K562 (cell line): ENCODE measurements around the gene MRPS30. TPM values are rescaled to one million over a fixed set of nuclear protein-coding genes. Genes with fewer than 3 reads are reported as not detected.

ENCODE experiments used
- ARID3B ChIP-seq: fragments of 250-450 bp; sonication (Bioruptor Pico); IDR thresholded peaks from 2 replicates; pipeline ENCODE4 v1.4.0; 2020; ENCODE audit warnings: borderline replicate concordance
- CEBPB ChIP-seq: fragments of 450-650 bp; IDR thresholded peaks from 2 replicates; pipeline ENCODE4 v1.6.1; 2016; ENCODE audit warnings: missing genetic modification characterization, missing compliant biosample characterization
- HNRNPH1 ChIP-seq: fragments of 200-400 bp; formaldehyde crosslinking; optimal IDR thresholded peaks from 2 replicates; pipeline ENCODE3; 2017; ENCODE audit warnings: low read depth, mild to moderate bottlenecking, low read length, moderate library complexity
- HNRNPL ChIP-seq: fragments of 200-400 bp; formaldehyde crosslinking; IDR thresholded peaks from 2 replicates; pipeline ENCODE4 v1.6.1; 2017; ENCODE audit warnings: low read depth, mild to moderate bottlenecking, low read length
- PHF20 ChIP-seq: fragments of 450-650 bp; IDR thresholded peaks from 2 replicates; pipeline ENCODE4 v1.6.1; 2018; ENCODE audit not compliant: partially characterized antibody
- SIN3A ChIP-seq, 2 experiments: fragments of 150-350 bp in 1 of 2; IDR thresholded peaks; 2 replicates each; pipeline ENCODE4 v1.6.1; 2011 to 2016; ENCODE audit warnings: borderline replicate concordance in 2 of 2, low read depth in 2 of 2, low read length in 2 of 2, mild to moderate bottlenecking in 2 of 2, moderate library complexity in 2 of 2; ENCODE audit not compliant: control insufficient read depth in 1 of 2
- TAF1 ChIP-seq: IDR thresholded peaks from 2 replicates; pipeline ENCODE4 v1.6.1; 2011; ENCODE audit warnings: mild to moderate bottlenecking, low read length, moderate library complexity; ENCODE audit not compliant: insufficient read depth, control insufficient read depth, severe bottlenecking; ENCODE audit errors: extremely low read depth
- TSHZ1 ChIP-seq: fragments of 250-450 bp; sonication (Bioruptor Pico); IDR thresholded peaks from 2 replicates; pipeline ENCODE4 v1.4.0; 2020; ENCODE audit warnings: mild to moderate bottlenecking, moderate library complexity
- ZBTB9 ChIP-seq: fragments of 450-650 bp; formaldehyde crosslinking; IDR thresholded peaks from 2 replicates; pipeline ENCODE4 v1.4.0; 2020; ENCODE audit warnings: mild to moderate bottlenecking, moderate library complexity
- ZNF41 ChIP-seq: fragments of 250-450 bp; sonication (Bioruptor Pico); conservative IDR thresholded peaks from 2 replicates; pipeline ENCODE4 v1.4.0; 2020; ENCODE audit warnings: mild to moderate bottlenecking
- polyA plus RNA-seq, 8 experiments: library from polyadenylated mRNA; depleted of rRNA in 4 of 8; stranded (reverse) in 5 of 8; unstranded in 3 of 8; fragments of >200 nt; fragmentation: Nextera tagmentation in 2 of 8; fragmentation: Illumina TruSeq in 1 of 8; extraction: Ambion mirVana in 2 of 8; extraction: Trizol in 1 of 8; gene quantifications; 2 replicates each; pipeline versions ENCODE4 v1.2.1 to v1.2.3, GENCODE V29; 2011 to 2014; ENCODE audit warnings: inconsistent platforms in 1 of 8, missing spikeins in 1 of 8
- total RNA-seq, 7 experiments: library from RNA; depleted of rRNA in 6 of 7; stranded (reverse); fragments of >200 nt in 6 of 7; fragmentation: Illumina TruSeq in 2 of 7; extraction: Trizol in 2 of 7; gene quantifications; 2 replicates each; pipeline versions ENCODE4 v1.2.1 to v1.2.3, GENCODE V29; 2011 to 2021; ENCODE audit warnings: low replicate concordance in 1 of 7
- TF ChIP-seq, protein P1 (sequence below): sonication (generic); formaldehyde crosslinking; IDR thresholded peaks from 2 replicates; pipeline ENCODE4 v1.8.1; 2023; ENCODE audit warnings: mild to moderate bottlenecking, missing genetic modification reagents
- TF ChIP-seq, protein P2 (sequence below): fragments of 450-650 bp; IDR thresholded peaks from 2 replicates; pipeline ENCODE4 v1.6.1; 2018; ENCODE audit warnings: mild to moderate bottlenecking, low read depth; ENCODE audit not compliant: partially characterized antibody
- TF ChIP-seq, protein P3 (sequence below): fragments of 250-450 bp; sonication (Bioruptor Pico); IDR thresholded peaks from 2 replicates; pipeline ENCODE4 v1.5.0; 2022; ENCODE audit warnings: mild to moderate bottlenecking

MRPS30 gene
- total and polyA plus RNA-seq, 9 of the 15 experiments (the other 6 are each of a cell fraction or from before 2014, with no cell fraction given): 24.3 to 145 (median 114) TPM

GRCh38 chr5:44809215-44809955 lies 638 bp downstream of the MRPS30 start (continued):
- TF ChIP-seq, protein P1, sequence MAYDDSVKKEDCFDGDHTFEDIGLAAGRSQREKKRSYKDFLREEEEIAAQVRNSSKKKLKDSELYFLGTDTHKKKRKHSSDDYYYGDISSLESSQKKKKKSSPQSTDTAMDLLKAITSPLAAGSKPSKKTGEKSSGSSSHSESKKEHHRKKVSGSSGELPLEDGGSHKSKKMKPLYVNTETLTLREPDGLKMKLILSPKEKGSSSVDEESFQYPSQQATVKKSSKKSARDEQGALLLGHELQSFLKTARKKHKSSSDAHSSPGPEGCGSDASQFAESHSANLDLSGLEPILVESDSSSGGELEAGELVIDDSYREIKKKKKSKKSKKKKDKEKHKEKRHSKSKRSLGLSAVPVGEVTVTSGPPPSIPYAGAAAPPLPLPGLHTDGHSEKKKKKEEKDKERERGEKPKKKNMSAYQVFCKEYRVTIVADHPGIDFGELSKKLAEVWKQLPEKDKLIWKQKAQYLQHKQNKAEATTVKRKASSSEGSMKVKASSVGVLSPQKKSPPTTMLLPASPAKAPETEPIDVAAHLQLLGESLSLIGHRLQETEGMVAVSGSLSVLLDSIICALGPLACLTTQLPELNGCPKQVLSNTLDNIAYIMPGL: no peak
- no peak for TF ChIP-seq ZBTB9
- TF ChIP-seq TAF1: peak; percentile 16
- no peak for TF ChIP-seq CEBPB
- 0 out of 2 replicates have a peak, but pooled peaks have one; percentile 35 for TF ChIP-seq ARID3B
- TF ChIP-seq HNRNPH1: no peak
- TF ChIP-seq SIN3A (IDR thresholded peaks at IDR 0.05; ENCODE audit: borderline replicate concordance in 2 of 2, control insufficient read depth in 1 of 2, low read depth in 2 of 2, low read length in 2 of 2): peak in 1 of 2 experiments; percentile 76; a peak in 2 of 4 replicates
- TF ChIP-seq, protein P2, sequence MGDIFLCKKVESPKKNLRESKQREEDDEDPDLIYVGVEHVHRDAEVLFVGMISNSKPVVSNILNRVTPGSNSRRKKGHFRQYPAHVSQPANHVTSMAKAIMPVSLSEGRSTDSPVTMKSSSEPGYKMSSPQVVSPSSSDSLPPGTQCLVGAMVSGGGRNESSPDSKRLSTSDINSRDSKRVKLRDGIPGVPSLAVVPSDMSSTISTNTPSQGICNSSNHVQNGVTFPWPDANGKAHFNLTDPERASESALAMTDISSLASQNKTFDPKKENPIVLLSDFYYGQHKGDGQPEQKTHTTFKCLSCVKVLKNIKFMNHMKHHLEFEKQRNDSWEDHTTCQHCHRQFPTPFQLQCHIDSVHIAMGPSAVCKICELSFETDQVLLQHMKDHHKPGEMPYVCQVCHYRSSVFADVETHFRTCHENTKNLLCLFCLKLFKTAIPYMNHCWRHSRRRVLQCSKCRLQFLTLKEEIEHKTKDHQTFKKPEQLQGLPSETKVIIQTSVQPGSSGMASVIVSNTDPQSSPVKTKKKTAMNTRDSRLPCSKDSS: no peak
- no peak for TF ChIP-seq TSHZ1 (CRISPR knock-in tag)
- peak; percentile 41 for TF ChIP-seq PHF20
- peak; percentile 14; the same call in 1 of the 2 replicates for TF ChIP-seq HNRNPL
- TF ChIP-seq ZNF41 (CRISPR knock-in tag): no peak
- TF ChIP-seq, protein P3, sequence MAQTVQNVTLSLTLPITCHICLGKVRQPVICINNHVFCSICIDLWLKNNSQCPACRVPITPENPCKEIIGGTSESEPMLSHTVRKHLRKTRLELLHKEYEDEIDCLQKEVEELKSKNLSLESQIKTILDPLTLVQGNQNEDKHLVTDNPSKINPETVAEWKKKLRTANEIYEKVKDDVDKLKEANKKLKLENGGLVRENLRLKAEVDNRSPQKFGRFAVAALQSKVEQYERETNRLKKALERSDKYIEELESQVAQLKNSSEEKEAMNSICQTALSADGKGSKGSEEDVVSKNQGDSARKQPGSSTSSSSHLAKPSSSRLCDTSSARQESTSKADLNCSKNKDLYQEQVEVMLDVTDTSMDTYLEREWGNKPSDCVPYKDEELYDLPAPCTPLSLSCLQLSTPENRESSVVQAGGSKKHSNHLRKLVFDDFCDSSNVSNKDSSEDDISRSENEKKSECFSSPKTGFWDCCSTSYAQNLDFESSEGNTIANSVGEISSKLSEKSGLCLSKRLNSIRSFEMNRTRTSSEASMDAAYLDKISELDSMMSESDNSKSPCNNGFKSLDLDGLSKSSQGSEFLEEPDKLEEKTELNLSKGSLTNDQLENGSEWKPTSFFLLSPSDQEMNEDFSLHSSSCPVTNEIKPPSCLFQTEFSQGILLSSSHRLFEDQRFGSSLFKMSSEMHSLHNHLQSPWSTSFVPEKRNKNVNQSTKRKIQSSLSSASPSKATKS: no peak
